ENCODE data around the gene MOSMO.
"Not testable (repeated sequence)": the region's sequence is repeated elsewhere in the genome, so short reads cannot be mapped to it uniquely, and the experiment has no call there.

- TF ChIP-seq, protein P1, sequence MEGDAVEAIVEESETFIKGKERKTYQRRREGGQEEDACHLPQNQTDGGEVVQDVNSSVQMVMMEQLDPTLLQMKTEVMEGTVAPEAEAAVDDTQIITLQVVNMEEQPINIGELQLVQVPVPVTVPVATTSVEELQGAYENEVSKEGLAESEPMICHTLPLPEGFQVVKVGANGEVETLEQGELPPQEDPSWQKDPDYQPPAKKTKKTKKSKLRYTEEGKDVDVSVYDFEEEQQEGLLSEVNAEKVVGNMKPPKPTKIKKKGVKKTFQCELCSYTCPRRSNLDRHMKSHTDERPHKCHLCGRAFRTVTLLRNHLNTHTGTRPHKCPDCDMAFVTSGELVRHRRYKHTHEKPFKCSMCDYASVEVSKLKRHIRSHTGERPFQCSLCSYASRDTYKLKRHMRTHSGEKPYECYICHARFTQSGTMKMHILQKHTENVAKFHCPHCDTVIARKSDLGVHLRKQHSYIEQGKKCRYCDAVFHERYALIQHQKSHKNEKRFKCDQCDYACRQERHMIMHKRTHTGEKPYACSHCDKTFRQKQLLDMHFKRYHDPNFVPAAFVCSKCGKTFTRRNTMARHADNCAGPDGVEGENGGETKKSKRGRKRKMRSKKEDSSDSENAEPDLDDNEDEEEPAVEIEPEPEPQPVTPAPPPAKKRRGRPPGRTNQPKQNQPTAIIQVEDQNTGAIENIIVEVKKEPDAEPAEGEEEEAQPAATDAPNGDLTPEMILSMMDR (IDR thresholded peaks at IDR 0.05), result not testable (repeated sequence)
- TF ChIP-seq POLR2A (IDR thresholded peaks at IDR 0.05); POLR2AphosphoS5 (IDR thresholded peaks at IDR 0.05; ENCODE audit: insufficient read depth in 1 of 2, low read depth in 1 of 2): not testable (repeated sequence)
Observed at GRCh38 chr16:22002047-22002446, 5.9 kb upstream of the MOSMO start.

Data from vagina (tissue), 2 donors.